WI38 (cell line): ENCODE results near the gene WDR76.

Experiments used
- H3K4me3 ChIP-seq: 2 replicates; pipeline ENCODE4 v1.5.1; 2011; ENCODE audit warnings: low read depth, mild to moderate bottlenecking, control low read depth, low read length
- TF ChIP-seq, protein P1 (sequence below): IDR thresholded peaks from 2 replicates; pipeline ENCODE4 v1.5.1; 2012; ENCODE audit warnings: low read depth, mild to moderate bottlenecking, control low read depth, low read length

The WDR76 gene

DNA sequence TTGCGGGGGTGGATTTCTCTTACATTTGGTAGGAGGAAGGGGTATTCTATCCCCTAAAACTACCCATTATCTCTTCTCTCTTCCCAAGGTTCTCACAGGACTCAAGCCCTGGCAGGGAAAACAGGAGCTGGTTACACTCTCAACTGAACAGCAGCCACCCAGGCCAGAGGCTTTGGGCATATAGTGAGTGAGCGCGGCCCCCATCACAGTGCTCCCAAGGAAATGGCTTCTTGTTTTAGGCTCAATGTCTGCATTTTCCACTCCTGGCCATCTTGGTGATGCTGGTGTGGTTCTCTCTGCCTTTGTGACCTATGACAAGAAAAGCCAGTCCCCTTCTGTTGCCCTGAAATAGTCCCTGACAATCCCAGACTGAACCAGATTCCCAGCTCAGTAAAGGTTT lies 50.1 kb downstream of the WDR76 start:
- TF ChIP-seq, protein P1, sequence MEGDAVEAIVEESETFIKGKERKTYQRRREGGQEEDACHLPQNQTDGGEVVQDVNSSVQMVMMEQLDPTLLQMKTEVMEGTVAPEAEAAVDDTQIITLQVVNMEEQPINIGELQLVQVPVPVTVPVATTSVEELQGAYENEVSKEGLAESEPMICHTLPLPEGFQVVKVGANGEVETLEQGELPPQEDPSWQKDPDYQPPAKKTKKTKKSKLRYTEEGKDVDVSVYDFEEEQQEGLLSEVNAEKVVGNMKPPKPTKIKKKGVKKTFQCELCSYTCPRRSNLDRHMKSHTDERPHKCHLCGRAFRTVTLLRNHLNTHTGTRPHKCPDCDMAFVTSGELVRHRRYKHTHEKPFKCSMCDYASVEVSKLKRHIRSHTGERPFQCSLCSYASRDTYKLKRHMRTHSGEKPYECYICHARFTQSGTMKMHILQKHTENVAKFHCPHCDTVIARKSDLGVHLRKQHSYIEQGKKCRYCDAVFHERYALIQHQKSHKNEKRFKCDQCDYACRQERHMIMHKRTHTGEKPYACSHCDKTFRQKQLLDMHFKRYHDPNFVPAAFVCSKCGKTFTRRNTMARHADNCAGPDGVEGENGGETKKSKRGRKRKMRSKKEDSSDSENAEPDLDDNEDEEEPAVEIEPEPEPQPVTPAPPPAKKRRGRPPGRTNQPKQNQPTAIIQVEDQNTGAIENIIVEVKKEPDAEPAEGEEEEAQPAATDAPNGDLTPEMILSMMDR, result no peak
- H3K4me3 ChIP-seq, result no peak overlapping the region

GRCh38 chr15:43877371-43877770 lies 50.6 kb downstream of the WDR76 start:
- H3K4me3 ChIP-seq, result no peak overlapping the region
- TF ChIP-seq, protein P1, result no peak

GRCh38 chr15:43878446-43878845 lies 51.6 kb downstream of the WDR76 start:
- no peak overlapping the region for H3K4me3 ChIP-seq
- TF ChIP-seq, protein P1, result no peak

DNA sequence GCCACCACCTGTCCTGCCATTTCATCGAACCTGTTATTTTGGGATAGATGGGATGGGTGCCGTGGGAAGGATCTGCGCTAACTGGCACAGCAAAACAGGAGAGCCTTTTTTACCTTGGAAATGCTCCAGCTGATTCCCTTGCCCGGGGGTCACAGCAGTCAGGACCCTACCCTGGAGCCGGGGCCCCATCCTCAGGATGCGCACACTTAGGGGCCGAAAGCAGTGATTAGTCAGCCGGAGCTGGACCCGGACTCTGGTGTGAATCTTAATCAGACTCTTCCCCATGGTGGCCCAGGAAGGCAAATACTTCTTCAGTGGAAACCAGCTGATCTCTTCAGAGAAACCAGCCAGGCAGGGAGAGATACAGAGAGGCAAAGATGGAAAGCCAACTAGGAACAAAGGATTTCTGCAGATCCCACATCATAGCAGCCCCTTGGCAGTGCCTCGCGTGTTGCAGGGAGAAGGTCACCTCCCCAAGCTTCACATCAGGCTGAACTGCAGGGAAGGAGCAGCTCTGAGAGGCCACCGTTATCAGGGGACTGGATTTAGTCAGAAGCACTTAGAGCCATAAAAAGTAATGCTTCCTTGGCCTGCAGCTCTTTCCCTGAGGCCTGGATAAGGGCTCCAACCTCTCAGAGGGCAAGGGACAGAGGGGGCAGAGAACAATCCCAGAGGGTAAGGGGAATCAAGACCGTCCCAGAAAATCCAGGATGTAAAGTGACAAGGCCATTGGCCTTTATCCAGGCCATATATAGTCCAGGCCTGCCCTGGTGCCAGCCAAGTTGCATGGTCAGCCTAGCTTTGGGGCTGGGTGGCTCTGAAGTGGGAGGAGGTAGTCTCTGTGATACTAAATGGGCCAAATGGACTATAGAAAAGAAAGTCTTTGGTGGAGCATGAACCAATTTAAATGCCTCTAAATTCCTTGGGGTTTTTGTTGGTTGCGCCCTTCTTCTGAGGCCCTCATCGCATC lies 52.9 kb downstream of the WDR76 start:
- H3K4me3 ChIP-seq, result no peak overlapping the region
- TF ChIP-seq, protein P1, result no peak

DNA sequence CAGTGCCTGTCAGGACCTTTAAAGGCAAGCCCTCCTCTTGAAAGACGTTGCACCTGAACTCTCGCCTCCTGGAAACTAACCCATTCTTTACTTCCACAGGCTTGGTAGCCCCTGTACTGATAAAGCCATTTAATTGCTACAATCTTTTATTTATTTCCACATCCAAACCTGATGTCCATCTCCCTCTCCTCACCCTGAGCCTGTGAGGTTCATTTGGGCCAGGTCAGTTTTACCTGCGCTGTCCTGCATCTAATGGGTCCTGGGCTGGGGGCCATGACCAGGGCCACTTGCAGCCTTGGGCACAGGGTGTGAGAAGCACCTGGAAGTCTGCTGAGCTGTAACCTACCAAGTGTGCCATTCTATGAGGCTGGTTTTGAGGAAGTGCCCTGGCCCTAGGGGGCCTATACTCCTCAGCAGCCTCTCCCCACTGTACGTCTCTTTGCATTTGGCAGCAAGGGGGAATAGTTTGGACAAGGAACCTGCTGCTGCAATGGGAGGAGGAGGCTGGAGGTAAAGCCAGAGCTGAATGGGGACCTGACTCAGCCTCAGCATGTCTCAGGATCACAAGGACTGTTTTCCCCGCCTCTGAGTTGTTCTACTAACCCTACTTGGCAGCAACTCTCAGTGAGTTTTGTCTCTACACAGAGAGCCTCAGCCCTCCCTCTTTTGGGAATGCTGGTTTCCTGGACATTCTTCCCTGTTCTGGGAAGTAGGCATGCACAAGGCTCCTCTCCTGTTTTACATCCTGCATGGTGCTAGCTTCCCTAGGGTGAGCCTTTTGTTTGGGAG lies 53.8 kb downstream of the WDR76 start:
- H3K4me3 ChIP-seq, result no peak overlapping the region
- TF ChIP-seq, protein P1, result no peak

DNA sequence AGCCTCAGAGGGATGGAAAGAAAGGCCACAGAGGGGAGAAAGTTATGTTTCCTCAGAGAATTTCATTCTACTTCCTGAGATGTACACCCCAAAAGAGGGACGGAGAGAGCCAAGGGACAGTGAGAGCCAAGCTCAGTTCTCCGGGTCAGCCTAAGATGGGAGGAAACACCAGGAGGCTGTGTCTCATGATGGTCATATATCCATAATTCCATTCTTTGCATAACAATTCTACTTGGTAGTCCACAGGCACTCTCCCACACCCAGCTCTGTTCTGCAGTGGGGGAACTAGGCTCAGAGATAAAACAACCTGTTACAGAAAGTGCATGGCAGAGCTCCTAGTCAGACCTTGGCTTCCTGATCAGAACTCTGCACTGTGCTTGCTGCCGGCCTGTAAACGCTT lies 54.4 kb downstream of the WDR76 start:
- TF ChIP-seq, protein P1, result no peak

DNA sequence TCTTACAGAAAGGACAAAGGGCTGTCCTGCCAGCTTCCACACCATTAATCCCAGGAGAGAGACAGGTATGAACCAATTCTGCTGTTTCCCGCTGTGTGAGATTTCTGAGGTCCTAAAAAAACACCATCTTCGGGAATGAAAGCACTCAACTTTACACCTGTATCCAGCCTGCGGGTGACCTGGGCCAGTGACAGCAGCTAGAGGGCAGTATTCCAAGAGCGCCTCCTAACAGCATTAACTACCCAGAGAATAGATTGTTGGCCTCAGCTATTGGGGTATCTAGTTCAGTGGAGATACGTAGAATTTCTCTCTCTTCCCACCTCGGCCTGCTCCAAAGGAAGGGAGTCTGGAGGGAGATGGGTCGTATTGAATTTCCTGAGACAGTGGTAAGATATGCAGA lies 55.1 kb downstream of the WDR76 start:
- TF ChIP-seq, protein P1, result peak; percentile 27
- H3K4me3 ChIP-seq, result no peak overlapping the region

More for the DNA sequence above, 54.4 kb downstream of the WDR76 start:
- H3K4me3 ChIP-seq, result no peak overlapping the region
